Activated CD4-positive, alpha-beta T cell treated with anti-CD3 and anti-CD28 coated beads for 36 hours (primary cell): ENCODE measurements around the gene CD79A. TPM values are rescaled to one million over a fixed set of nuclear protein-coding genes. Genes with fewer than 3 reads are reported as not detected.

Source experiments
- ATAC-seq: fragments of 200-7000 bp; cut with Tn5 transposase; one replicate; pipeline ENCODE4 v1.10.0; 2021; ENCODE audit warnings: mild to moderate bottlenecking, moderate library complexity
- CTCF ChIA-PET: fragments of 350-600 bp; sonication (Branson Sonifier 250); formaldehyde crosslinking; loops from one replicate; lab custom pipeline; 2021; ENCODE audit warnings: antibody characterized with exemption; lab: Charles Lee
- POLR2A ChIA-PET: fragments of 350-600 bp; sonication (Branson Sonifier 250); formaldehyde crosslinking; loops from one replicate; lab custom pipeline; 2021; ENCODE audit warnings: antibody characterized with exemption, inconsistent platforms; lab: Charles Lee
- DNase-seq: peaks from one replicate; pipeline ENCODE4 v3.0.0-alpha.2; 2020
- H3K27ac Mint-ChIP-seq: one replicate; pipeline ENCODE4 v1.8.0; 2021; ENCODE audit warnings: mixed read lengths
- H3K27me3 Mint-ChIP-seq: one replicate; pipeline ENCODE4 v1.8.0; 2021; ENCODE audit warnings: mixed read lengths
- H3K36me3 Mint-ChIP-seq: one replicate; pipeline ENCODE4 v1.8.0; 2021; ENCODE audit warnings: low read depth, mixed read lengths
- H3K4me1 Mint-ChIP-seq: one replicate; pipeline ENCODE4 v1.8.0; 2021; ENCODE audit warnings: mixed read lengths
- H3K4me3 Mint-ChIP-seq: one replicate; pipeline ENCODE4 v1.8.0; 2021; ENCODE audit warnings: mild to moderate bottlenecking, moderate library complexity, mixed read lengths
- H3K9me3 Mint-ChIP-seq: one replicate; pipeline ENCODE4 v1.8.0; 2021; ENCODE audit warnings: low read depth, mixed read lengths
- intact Hi-C, 2 experiments: fragments of 100-400 bp; cut with DNase I in 1 of 2; cut with micrococcal nuclease in 1 of 2; formaldehyde crosslinking; loops; one replicate each; pipeline versions ENCODE4 v1.14.2 to v1.15.1; 2022 to 2024; cut with DNase I, micrococcal nuclease
- total RNA-seq, 2 experiments: library from RNA; stranded (reverse); gene quantifications; one replicate each; pipeline ENCODE4 v1.2.3, GENCODE V29; 2021

CD79A gene
- total RNA-seq, 2 experiments from 2014 or later = 4.0 to 4.1 TPM

GRCh38 chr19:41906271-41906670 lies 29.2 kb downstream of the CD79A start:
- Mint-ChIP-seq H3K36me3 (peaks cover 54% of the 10 kb centered on the region), H3K27ac (no peak overlapping the region)
- intact Hi-C loops = no loop called here

GRCh38 chr19:41906916-41907680 lies 30.0 kb downstream of the CD79A start:
- no peak overlapping the region for H3K4me3 Mint-ChIP-seq
- DNase-seq (no peak), ATAC-seq (no peak)
- no peaks in the 10 kb centered on the region for H3K9me3 Mint-ChIP-seq
- intact Hi-C loops = no loop called here
- peaks cover 48% of the 10 kb centered on the region for H3K36me3 Mint-ChIP-seq
- H3K27ac Mint-ChIP-seq = no peak overlapping the region
- CTCF ChIA-PET = no interaction called here
- POLR2A ChIA-PET = no interaction called here
- peaks cover 34% of the 10 kb centered on the region for H3K4me1 Mint-ChIP-seq
- H3K27me3 Mint-ChIP-seq = peaks cover 6% of the 10 kb centered on the region

More at GRCh38 chr19:41906271-41906670, 29.2 kb downstream of the CD79A start:
- DNase-seq (no peak), ATAC-seq (no peak)
- POLR2A ChIA-PET = no interaction called here
- no peaks in the 10 kb centered on the region for H3K27me3 Mint-ChIP-seq
- H3K4me3 Mint-ChIP-seq = no peak overlapping the region
- H3K4me1 Mint-ChIP-seq = peaks cover 30% of the 10 kb centered on the region
- CTCF ChIA-PET = no interaction called here
- H3K9me3 Mint-ChIP-seq = no peaks in the 10 kb centered on the region

- no peak overlapping the region for H3K4me3 Mint-ChIP-seq
- no peak for ATAC-seq
- ChIA-PET CTCF (interaction anchor here (0.6 kb wide), 1 partner anchor 37 kb away, joined by 3 read pairs; no protein-coding TSS in a partner anchor), POLR2A (no interaction called here)
- H3K4me1 Mint-ChIP-seq = peaks cover 38% of the 10 kb centered on the region
- intact Hi-C loops = no loop called here
- peaks cover 11% of the 10 kb centered on the region for H3K27me3 Mint-ChIP-seq
- no peak overlapping the region for H3K27ac Mint-ChIP-seq
- no peak for DNase-seq
- H3K36me3 Mint-ChIP-seq = peaks cover 38% of the 10 kb centered on the region
- no peaks in the 10 kb centered on the region for H3K9me3 Mint-ChIP-seq
Measured at GRCh38 chr19:41907994-41908615, 31.0 kb downstream of the CD79A start.

- H3K27me3 Mint-ChIP-seq = peaks cover 16% of the 10 kb centered on the region
- ChIA-PET CTCF (no interaction called here), POLR2A (no interaction called here)
- intact Hi-C loops = no loop called here
- peaks cover 30% of the 10 kb centered on the region for H3K36me3 Mint-ChIP-seq
- no peak overlapping the region for H3K27ac Mint-ChIP-seq
- DNase-seq (no peak), ATAC-seq (no peak)
- H3K9me3 Mint-ChIP-seq = no peaks in the 10 kb centered on the region
- H3K4me3 Mint-ChIP-seq = no peak overlapping the region
- H3K4me1 Mint-ChIP-seq = peaks cover 44% of the 10 kb centered on the region
Measured at GRCh38 chr19:41908724-41909464, 31.8 kb downstream of the CD79A start.

- Mint-ChIP-seq H3K9me3 (no peaks in the 10 kb centered on the region), H3K27ac (no peak overlapping the region), H3K27me3 (peaks cover 22% of the 10 kb centered on the region), H3K4me3 (no peak overlapping the region), H3K36me3 (peaks cover 23% of the 10 kb centered on the region), H3K4me1 (peaks cover 43% of the 10 kb centered on the region)
- CTCF ChIA-PET = interaction anchor here (0.9 kb wide), 1 partner anchor 116 kb away, joined by 4 read pairs; no protein-coding TSS in a partner anchor
- DNase-seq (no peak), ATAC-seq (no peak)
- POLR2A ChIA-PET = no interaction called here
- intact Hi-C loops = no loop called here
Measured at GRCh38 chr19:41909706-41910105, 32.6 kb downstream of the CD79A start.

- peaks cover 23% of the 10 kb centered on the region for H3K27me3 Mint-ChIP-seq
- no peaks in the 10 kb centered on the region for H3K9me3 Mint-ChIP-seq
- ATAC-seq (peak; percentile 4), DNase-seq (no peak)
- H3K27ac Mint-ChIP-seq = no peak overlapping the region
- ChIA-PET POLR2A (no interaction called here), CTCF (interaction anchor here (0.9 kb wide), 1 partner anchor 117 kb away, joined by 4 read pairs; no protein-coding TSS in a partner anchor)
- intact Hi-C loops = no loop called here
- peaks cover 40% of the 10 kb centered on the region for H3K4me1 Mint-ChIP-seq
- H3K36me3 Mint-ChIP-seq = peaks cover 16% of the 10 kb centered on the region
- H3K4me3 Mint-ChIP-seq = no peak overlapping the region
Measured at GRCh38 chr19:41910240-41910991, 33.3 kb downstream of the CD79A start.

- peaks cover 35% of the 10 kb centered on the region for H3K4me1 Mint-ChIP-seq
- H3K27ac Mint-ChIP-seq = no peak overlapping the region
- no peak overlapping the region for H3K4me3 Mint-ChIP-seq
- CTCF ChIA-PET = interaction anchor here (0.7 to 1.6 kb wide), 4 partner anchors 22 to 76 kb away, joined by 3 to 4 read pairs (median 3); no protein-coding TSS in a partner anchor
- H3K9me3 Mint-ChIP-seq = no peaks in the 10 kb centered on the region
- DNase-seq (no peak), ATAC-seq (peak; percentile 2)
- POLR2A ChIA-PET = no interaction called here
- intact Hi-C loops = no loop called here
- H3K27me3 Mint-ChIP-seq = peaks cover 23% of the 10 kb centered on the region
- peaks cover 10% of the 10 kb centered on the region for H3K36me3 Mint-ChIP-seq
Measured at GRCh38 chr19:41910992-41911888, 34.2 kb downstream of the CD79A start.

- Mint-ChIP-seq H3K27me3 (peaks cover 23% of the 10 kb centered on the region), H3K27ac (no peak overlapping the region), H3K36me3 (peaks cover 7% of the 10 kb centered on the region), H3K4me3 (no peak overlapping the region), H3K4me1 (peaks cover 31% of the 10 kb centered on the region), H3K9me3 (no peaks in the 10 kb centered on the region)
- ChIA-PET POLR2A (no interaction called here), CTCF (interaction anchor here (0.7 to 1.6 kb wide), 4 partner anchors 23 to 77 kb away, joined by 3 to 4 read pairs (median 3); no protein-coding TSS in a partner anchor)
- intact Hi-C loops = no loop called here
- DNase-seq (no peak), ATAC-seq (no peak)
Measured at GRCh38 chr19:41911889-41912731, 35.0 kb downstream of the CD79A start.

- Mint-ChIP-seq H3K9me3 (no peaks in the 10 kb centered on the region), H3K27ac (no peak overlapping the region), H3K4me3 (no peak overlapping the region), H3K4me1 (peaks cover 28% of the 10 kb centered on the region), H3K36me3 (peaks cover 5% of the 10 kb centered on the region), H3K27me3 (peaks cover 23% of the 10 kb centered on the region)
- ChIA-PET POLR2A (no interaction called here), CTCF (no interaction called here)
- intact Hi-C loops = no loop called here
- peak; percentile 11 for ATAC-seq
- DNase-seq = peak; percentile 53
Measured at GRCh38 chr19:41912899-41913537, 35.9 kb downstream of the CD79A start.
